NCI-H2171 (cell line): ENCODE results near the gene ANKRD42.
"Not testable (repeated sequence)": the region's sequence is repeated elsewhere in the genome, so short reads cannot be mapped to it uniquely, and the experiment has no call there.

Source experiments
- DNase-seq: peaks from one replicate; lab custom pipeline; 2025; lab: John Stamatoyannopoulos, UW

Gene ANKRD42

GRCh38 chr11:83172551-83172950 lies 21.0 kb upstream of the ANKRD42 start:
- no peak for DNase-seq

- no peak for DNase-seq
Measured at GRCh38 chr11:83174008-83174407, 19.5 kb upstream of the ANKRD42 start.

GRCh38 chr11:83175815-83176214 lies 17.7 kb upstream of the ANKRD42 start:
- DNase-seq, result no peak

GRCh38 chr11:83181815-83182214 lies 11.7 kb upstream of the ANKRD42 start:
- DNase-seq, result no peak

- DNase-seq, result no peak
Measured at GRCh38 chr11:83185767-83186166, 7.7 kb upstream of the ANKRD42 start.

GRCh38 chr11:83187465-83187864 lies 6.0 kb upstream of the ANKRD42 start:
- DNase-seq, result no peak

GRCh38 chr11:83191491-83191890 lies 2.0 kb upstream of the ANKRD42 start:
- DNase-seq, result no peak

- DNase-seq, result no peak
Measured at GRCh38 chr11:83191986-83192385, 1.5 kb upstream of the ANKRD42 start.

GRCh38 chr11:83192606-83193245 lies 786 bp upstream of the ANKRD42 start:
- no peak for DNase-seq

GRCh38 chr11:83194281-83195142 lies 1.0 kb downstream of the ANKRD42 start:
- DNase-seq, result no peak

- no peak for DNase-seq
Measured at GRCh38 chr11:83195143-83195466, 1.6 kb downstream of the ANKRD42 start.

GRCh38 chr11:83195649-83196048 lies 2.1 kb downstream of the ANKRD42 start:
- DNase-seq, result no peak

GRCh38 chr11:83200035-83200434 lies 6.5 kb downstream of the ANKRD42 start:
- no peak for DNase-seq

- no peak for DNase-seq
Measured at GRCh38 chr11:83205608-83206185, 12.2 kb downstream of the ANKRD42 start.

GRCh38 chr11:83206221-83206620 lies 12.7 kb downstream of the ANKRD42 start:
- DNase-seq, result no peak

- not testable (repeated sequence) for DNase-seq
Measured at GRCh38 chr11:83206771-83207382, 13.4 kb downstream of the ANKRD42 start.

GRCh38 chr11:83219095-83219494 lies 25.6 kb downstream of the ANKRD42 start:
- DNase-seq, result no peak

- no peak for DNase-seq
Measured at GRCh38 chr11:83220260-83220659, 26.7 kb downstream of the ANKRD42 start.

GRCh38 chr11:83221694-83222093 lies 28.2 kb downstream of the ANKRD42 start:
- DNase-seq, result no peak

- no peak for DNase-seq
Measured at GRCh38 chr11:83222499-83222898, 29.0 kb downstream of the ANKRD42 start.

- DNase-seq, result no peak
Measured at GRCh38 chr11:83223457-83223856, 29.9 kb downstream of the ANKRD42 start.

- DNase-seq, result no peak
Measured at GRCh38 chr11:83235825-83236224, 42.3 kb downstream of the ANKRD42 start.

- no peak for DNase-seq
Measured at GRCh38 chr11:83238111-83238510, 44.6 kb downstream of the ANKRD42 start.
